HUDEP-2 (cell line): ENCODE measurements around the gene KRT83.
"Not testable (repeated sequence)": the region's sequence is repeated elsewhere in the genome, so short reads cannot be mapped to it uniquely, and the experiment has no call there.

Source experiments
- DNase-seq, 76 experiments: peaks; one replicate each; lab custom pipeline; 2025; ENCODE audit not compliant: unreplicated experiment in 76 of 76; lab: John Stamatoyannopoulos, UW

KRT83 gene

DNA sequence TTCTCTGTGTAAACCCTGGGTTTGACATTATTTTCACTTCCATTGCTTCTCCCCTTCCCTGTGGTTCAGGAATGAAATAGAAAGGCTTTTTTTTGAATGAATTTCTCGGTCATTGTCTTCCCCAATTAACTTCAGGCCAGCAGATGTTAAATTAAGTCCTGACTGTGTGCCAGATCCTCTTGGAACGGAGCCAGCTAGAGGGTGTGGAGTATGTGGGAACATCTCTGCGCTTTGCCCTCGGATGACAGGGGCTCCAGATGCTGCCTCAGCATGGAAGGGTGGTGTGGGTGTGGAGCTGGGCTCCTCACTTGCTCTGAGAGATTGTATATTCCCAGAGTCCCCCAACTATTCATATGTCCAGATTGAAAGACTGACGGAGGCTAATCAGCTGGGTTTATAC, 33.0 kb upstream of the KRT83 start:
- DNase-seq = peak in 1 of 76 experiments; percentile 5

DNA sequence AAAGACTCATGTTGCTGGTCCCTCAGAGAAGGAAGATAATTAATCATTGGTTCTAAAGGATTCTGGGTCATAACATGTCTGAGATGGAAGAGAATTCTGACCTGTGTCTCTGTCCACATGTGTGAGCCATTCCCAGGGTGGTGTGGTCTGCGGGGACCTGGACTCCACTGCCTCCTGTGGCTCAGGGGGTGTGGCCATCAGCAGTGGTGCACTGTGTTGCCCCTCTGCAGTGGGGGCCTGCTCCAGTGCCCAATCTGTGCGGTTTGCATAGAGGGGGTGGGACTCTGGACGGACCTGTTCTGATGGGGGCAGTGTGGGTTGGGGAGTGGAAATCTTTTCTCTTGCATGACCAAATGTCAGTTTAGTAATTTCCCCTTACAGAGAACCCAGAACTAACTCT, 32.6 kb upstream of the KRT83 start:
- no peak for DNase-seq

GRCh38 chr12:52352951-52353350, 31.8 kb upstream of the KRT83 start:
- DNase-seq = no peak

- DNase-seq = no peak
These were observed 30.2 kb upstream of the KRT83 start for GRCh38 chr12:52351196-52352059.

DNA sequence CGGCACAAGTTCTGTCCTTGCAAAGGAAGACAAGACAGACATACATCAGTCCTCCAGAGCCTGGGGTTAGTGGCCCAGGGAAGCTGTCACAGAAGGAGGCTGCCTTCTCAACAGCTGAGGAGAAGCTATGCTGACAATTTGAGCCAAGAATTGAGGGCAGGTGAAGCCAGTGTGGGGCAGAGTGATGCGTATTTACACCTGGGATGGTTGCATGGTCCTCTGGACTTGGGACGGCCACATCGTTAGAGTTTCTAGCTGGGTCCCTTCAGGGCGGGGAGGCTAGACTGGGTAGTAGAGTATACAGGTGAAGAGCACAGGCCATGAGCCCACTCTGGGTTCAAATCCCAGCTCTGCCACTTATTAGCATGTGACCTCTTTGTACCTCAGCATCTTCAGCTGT, 29.6 kb upstream of the KRT83 start:
- no peak for DNase-seq

DNA sequence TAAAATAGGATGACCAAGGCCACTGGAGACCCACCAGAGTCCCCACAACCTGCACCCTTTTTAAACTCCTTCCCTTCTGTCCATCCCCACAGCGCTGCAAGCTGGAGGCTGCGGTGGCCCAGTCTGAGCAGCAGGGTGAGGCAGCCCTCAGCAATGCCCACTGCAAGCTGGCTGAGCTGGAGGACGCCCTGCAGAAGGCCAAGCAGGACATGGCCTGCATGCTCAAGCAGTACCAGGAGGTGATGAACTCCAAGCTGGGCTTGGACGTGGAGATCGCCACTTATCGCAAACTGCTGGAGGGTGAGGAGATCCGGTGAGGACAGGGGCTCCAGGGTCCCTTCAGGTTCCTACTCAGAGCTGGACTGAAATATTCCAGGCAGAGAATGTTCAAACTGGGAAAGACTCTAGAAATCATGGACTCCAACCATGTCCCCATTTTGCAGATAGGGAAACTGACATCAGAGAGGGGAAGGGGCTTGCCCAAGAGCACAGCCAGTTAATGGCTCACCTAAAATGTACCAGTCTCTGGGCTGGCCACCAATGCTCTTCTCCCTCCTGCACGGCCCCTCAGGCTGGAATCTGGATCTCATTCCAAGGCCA, 28.9 kb upstream of the KRT83 start:
- no peak for DNase-seq

GRCh38 chr12:52349196-52349595, 28.0 kb upstream of the KRT83 start:
- no peak for DNase-seq

DNA sequence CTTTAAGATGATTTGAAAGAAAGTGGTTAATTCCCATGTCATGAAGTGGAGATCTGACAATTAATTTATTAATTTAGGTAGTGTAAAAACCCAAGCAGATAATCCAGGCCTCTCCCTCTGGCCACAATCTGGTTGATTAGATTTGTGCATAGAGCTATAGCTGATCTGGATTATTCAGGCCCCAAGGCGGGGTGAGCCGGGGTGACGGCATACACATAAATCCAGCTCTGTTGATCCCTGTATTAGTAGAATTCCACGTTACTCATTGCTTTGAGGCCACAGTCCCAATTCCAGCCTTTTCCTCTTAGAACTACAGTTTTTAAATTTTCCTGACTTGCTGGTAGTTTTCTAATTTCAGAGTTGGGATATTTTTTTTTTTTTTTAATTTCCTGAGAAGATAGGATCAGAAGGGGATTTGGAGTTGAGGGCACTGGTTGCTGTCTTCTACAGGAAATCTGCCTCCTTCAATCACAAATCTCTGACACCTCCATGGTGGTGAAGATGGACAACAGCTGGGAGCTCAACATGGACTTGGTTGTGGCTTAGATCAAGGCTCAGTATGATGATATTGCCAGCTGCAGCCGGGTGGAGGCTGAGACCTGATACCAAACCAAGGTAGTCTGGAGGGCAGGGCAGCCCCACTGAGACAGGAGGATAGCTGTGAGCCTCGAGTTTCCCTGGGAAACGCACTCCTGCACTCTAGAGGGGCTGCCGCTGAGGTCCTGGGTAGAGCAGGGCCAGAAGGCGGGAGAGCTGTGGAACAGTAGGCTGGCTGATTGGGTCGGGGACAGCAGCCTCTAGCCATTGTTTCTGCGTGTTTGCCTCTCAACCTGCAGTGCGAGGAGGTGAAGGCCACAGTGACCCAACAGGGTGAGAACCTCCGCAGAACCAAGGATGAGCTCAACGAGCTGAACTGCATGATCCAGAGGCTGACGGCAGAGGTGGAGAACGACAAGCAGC, 26.6 kb upstream of the KRT83 start:
- no peak for DNase-seq

GRCh38 chr12:52347016-52347415, 25.8 kb upstream of the KRT83 start:
- no peak for DNase-seq

GRCh38 chr12:52346593-52346992, 25.4 kb upstream of the KRT83 start:
- no peak for DNase-seq

DNA sequence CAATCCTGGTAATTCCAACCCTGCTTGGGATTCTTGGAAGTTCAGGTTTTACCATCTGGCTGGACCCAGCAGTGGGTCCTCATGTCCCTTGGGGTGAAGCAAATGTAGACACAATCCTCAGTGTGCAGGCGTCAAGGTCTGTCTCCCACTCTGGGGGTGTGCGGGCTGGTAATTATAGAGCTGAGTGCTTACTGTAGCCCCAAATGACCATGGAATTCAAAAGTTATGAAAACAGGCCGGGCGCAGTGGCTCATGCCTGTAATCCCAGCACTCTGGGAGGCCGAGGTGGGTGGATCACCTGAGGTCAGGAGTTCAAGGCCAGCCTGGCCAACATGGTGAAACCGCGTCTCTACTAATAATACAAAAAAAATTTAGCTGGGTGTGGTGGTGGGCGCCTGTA, 23.8 kb upstream of the KRT83 start:
- not testable (repeated sequence) for DNase-seq

DNA sequence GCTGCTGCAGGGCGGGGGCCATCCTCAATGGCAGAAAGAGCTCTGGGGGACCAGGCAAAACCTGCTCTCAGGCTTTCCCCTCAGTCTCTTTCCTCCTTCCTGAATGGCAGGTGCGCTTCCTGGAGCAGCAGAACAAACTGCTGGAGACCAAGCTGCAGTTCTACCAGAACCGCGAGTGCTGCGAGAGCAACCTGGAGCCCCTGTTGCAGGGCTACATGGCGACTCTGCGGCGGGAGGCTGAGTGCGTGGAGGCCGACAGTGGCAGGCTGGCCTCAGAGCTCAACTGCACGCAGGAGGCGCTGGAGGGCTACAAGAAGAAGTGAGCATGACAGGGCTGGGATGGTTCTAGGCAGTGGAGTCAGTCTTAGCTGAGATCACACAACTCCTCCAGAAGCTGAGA, 22.9 kb upstream of the KRT83 start:
- no peak for DNase-seq

DNA sequence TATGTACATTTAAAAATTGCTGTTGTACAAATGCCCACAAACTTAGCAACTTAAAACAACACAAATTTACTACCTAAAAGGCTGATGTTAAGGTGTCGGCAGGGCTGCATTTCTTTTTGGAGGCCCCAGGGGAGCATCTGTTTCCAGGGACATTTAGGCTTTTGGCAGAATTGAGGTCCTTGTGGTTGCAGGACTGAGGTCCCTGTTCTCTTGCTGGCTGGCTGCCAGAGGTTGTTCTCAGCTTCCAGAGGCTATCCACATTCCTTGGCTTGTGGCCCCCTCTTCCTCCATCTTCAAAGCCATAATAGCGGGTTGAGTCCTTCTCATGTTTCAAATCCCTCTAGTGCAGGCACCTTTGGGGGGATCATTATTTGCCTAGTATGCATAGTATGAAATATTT, 22.4 kb upstream of the KRT83 start:
- DNase-seq = no peak

DNA sequence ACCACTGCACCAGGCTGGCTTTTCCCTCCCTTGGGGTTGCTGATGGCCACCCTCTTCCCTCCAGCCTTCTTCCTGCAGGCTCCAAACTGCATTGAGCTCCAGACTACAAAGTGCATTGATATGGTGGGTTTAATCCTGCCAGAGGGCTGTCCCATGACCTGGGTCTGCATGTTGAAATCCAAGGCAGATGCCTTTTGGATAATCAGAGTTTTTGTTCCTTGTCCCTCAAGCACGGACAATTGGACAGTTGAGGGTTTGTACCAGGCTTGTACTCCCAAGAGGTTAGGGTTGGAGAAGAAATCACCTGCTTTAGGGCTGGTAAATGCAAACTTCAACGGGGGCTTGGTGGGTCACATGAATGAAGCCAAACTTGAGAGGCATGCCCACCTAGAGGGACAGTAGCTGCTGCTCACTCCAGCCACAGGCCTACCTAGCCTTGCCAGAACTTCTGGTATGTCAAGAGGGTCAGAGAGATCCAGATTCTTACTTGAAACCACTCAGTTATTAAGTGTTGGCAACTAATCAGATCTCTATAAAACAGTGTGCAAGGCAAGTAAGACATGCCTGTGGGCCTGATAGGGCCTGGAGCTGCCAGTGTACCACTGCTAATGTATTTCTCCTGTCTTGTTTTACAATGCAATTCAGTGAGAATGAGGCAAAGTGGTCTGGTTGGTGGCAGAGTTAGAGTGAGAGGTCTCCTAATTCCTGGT, 21.7 kb upstream of the KRT83 start:
- no peak for DNase-seq

- DNase-seq = no peak
These were observed 19.9 kb upstream of the KRT83 start for GRCh38 chr12:52341066-52341580.

DNA sequence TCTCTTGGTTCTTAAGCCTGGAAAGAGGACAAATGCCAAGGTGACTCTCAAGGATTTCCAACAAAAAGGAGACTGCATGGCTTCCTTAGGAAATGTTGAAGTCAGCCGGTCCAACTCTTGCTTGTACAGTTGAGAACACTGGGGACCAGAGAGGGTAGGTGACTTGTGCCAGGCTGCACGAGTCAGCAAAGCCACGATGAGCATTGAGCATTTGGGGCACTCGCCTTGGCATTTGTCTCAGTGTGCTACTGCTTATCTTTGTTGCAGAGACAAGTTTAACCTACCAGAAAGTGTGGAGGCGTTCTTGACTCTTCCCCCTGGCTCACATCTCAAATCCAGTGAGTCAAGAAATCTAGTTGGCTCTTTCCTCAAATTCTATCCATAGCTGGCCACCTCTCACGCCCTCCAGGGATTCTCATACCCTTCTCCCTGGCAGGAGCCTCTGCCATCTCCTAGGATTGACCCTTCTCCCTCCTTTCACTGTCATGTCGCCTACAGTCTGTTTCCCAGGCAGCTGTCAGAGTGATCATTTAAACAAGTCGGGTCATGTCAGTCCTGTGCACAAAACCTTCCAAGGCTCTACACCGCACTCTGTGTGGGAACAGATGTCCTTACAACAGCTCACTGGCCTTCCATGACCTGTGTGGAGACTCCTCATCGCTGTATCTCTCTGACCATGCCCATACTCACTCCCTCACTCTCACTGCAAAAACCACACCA, 17.2 kb upstream of the KRT83 start:
- DNase-seq = peak in 2 of 76 experiments; percentile 2 to 5

DNA sequence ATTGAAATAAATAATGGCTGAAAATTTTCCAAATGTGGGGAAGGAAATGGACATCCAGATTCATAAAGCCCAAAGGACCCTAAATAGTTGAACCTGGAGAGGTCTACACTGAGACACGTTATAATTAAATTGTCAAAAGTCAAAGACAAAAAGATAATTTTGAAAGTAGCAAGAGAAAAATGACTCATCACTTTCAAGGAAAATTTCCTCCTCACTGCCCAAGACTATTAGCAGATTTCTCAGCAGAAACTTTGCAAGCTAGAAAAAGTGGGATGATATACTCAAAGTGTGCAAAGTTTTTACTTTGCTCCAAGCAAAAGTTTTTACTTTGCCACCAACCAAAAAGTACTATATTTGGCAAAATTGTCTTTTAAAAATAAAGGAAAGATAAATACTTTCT, 15.9 kb upstream of the KRT83 start:
- DNase-seq = no peak

- DNase-seq = no peak
These were observed 15.4 kb upstream of the KRT83 start for GRCh38 chr12:52336641-52337040.

DNA sequence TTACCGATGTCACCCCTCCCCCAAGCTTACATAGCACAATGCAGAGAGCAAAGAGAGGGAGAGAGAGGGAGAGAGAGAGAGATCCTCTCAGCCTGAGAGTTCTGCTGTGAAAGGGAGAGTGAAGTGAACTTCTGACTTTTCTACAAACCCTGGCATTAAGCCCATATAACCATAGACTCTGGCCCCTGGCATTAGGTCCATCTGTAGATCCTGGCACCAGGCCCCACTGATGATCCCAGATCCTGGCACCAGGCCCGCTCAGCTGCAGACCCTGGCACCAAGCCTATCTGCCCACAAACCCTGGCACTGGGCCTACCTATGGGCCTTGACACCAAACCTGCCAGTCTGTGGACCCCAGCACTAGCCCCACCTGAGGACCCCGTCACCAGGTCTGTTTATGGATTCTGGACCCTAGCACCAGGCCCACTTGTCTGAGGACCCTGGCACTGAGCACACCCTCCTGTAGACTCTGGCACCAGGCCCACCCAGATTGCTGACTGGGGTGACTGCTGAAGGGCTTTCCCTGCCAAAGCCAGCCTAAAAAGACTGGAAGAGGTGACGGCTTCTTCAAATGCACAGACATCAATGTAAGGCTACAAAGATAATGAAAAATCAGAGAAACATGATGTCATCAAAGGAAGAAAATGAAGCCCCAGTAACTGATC, 14.5 kb upstream of the KRT83 start:
- DNase-seq = peak in 34 of 76 experiments; percentile 1 to 45 (median 12)
